ENCODE data around the gene COLEC12. TPM values are rescaled to one million over a fixed set of nuclear protein-coding genes. Genes with fewer than 3 reads are reported as not detected.

The COLEC12 gene
- total and polyA plus RNA-seq, 2 donors (not counting 3 experiments of a cell fraction or from before 2014, with no cell fraction given) = 8.0 to 17.1 TPM

- Histone ChIP-seq H2AFZ (ENCODE audit: low read depth, low read length) (peak overlapping the region; percentile 62), H3K36me3 (ENCODE audit: control insufficient read depth in 2 of 2, extremely low read depth in 1 of 2, insufficient read depth in 2 of 2, low read length in 2 of 2) (no peaks in the 10 kb centered on the region), H3K9ac (replicated peaks; ENCODE audit: extremely low read depth, insufficient read depth, low read length) (peak overlapping the region; percentile 38), H3K79me2 (ENCODE audit: control insufficient read depth, insufficient read depth, low read length) (no peaks in the 10 kb centered on the region), H3K4me1 (ENCODE audit: control insufficient read depth, extremely low read depth, insufficient read depth, low read length) (peaks cover 35% of the 10 kb centered on the region), H4K20me1 (replicated peaks; ENCODE audit: control insufficient read depth, extremely low read depth, insufficient read depth, low read length) (no peaks in the 10 kb centered on the region), H3K4me2 (ENCODE audit: insufficient read depth, low read length) (peak overlapping the region; percentile 92), H3K27me3 (ENCODE audit: control insufficient read depth in 2 of 2, insufficient read depth in 2 of 2, low read length in 2 of 2) (no peaks in the 10 kb centered on the region), H3K4me3 (replicated peaks in 1 of 3; ENCODE audit: insufficient read depth in 1 of 3, low read depth in 1 of 3, low read length in 3 of 3) (peak overlapping the region in 1 of 3 experiments; percentile 23), H3K9me3 (replicated peaks; ENCODE audit: control insufficient read depth, insufficient read depth, low read length) (no peaks in the 10 kb centered on the region), H3K27ac (ENCODE audit: insufficient read depth, low read depth, low read length) (peak overlapping the region; percentile 82), H3K9me1 (replicated peaks; ENCODE audit: control insufficient read depth, extremely low read depth, insufficient read depth, low read length) (no peaks in the 10 kb centered on the region)
- DNase-seq (ENCODE audit: low read depth, low spot score) (no peak), FAIRE-seq (peak; percentile 40)
- dilution Hi-C loops (cut with MboI; ENCODE audit: extremely low pct_ligation_motif_present, low sequenced_read_pairs) = no loop called here
- intact Hi-C loops (cut with micrococcal nuclease) = loop anchor here (5.0 kb wide), 1 partner anchor 248 kb away; the partner anchor contains the start of gene THOC1
- BruUV-seq (replicated peaks) = no TSS peak
- ChIA-PET POLR2A (no interaction called here), CTCF (interaction anchor here (1.6 kb wide), 1 partner anchor 12 kb away, joined by 3 read pairs; no protein-coding TSS in a partner anchor)
- no peak for TF ChIP-seq EZH2 (IDR thresholded peaks at IDR 0.05; ENCODE audit: borderline replicate concordance, low read depth, low read length, severe bottlenecking)
- TF ChIP-seq GATA2 (IDR thresholded peaks at IDR 0.05; ENCODE audit: insufficient read depth, insufficient read length, low read depth, low read length) = no peak
- TF ChIP-seq JUN (IDR thresholded peaks at IDR 0.05; ENCODE audit: borderline replicate concordance, insufficient read depth, insufficient read length, low read depth) = no peak
- TF ChIP-seq, protein P1, sequence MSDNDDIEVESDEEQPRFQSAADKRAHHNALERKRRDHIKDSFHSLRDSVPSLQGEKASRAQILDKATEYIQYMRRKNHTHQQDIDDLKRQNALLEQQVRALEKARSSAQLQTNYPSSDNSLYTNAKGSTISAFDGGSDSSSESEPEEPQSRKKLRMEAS (IDR thresholded peaks at IDR 0.05; ENCODE audit: insufficient read depth, insufficient read length) = no peak
- no peak for TF ChIP-seq POLR2AphosphoS5 (IDR thresholded peaks at IDR 0.05; ENCODE audit: insufficient read depth, low read depth, low read length)
- TF ChIP-seq FOS (IDR thresholded peaks at IDR 0.05; ENCODE audit: borderline replicate concordance, insufficient read depth, low read length) = no peak
- TF ChIP-seq, protein P2, sequence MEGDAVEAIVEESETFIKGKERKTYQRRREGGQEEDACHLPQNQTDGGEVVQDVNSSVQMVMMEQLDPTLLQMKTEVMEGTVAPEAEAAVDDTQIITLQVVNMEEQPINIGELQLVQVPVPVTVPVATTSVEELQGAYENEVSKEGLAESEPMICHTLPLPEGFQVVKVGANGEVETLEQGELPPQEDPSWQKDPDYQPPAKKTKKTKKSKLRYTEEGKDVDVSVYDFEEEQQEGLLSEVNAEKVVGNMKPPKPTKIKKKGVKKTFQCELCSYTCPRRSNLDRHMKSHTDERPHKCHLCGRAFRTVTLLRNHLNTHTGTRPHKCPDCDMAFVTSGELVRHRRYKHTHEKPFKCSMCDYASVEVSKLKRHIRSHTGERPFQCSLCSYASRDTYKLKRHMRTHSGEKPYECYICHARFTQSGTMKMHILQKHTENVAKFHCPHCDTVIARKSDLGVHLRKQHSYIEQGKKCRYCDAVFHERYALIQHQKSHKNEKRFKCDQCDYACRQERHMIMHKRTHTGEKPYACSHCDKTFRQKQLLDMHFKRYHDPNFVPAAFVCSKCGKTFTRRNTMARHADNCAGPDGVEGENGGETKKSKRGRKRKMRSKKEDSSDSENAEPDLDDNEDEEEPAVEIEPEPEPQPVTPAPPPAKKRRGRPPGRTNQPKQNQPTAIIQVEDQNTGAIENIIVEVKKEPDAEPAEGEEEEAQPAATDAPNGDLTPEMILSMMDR (IDR thresholded peaks at IDR 0.05; ENCODE audit: extremely low read depth in 1 of 2, insufficient read depth in 1 of 2, low read depth in 1 of 2, low read length in 2 of 2) = no peak
- TF ChIP-seq POLR2A (IDR thresholded peaks at IDR 0.05; ENCODE audit: low read depth, low read length) = no peak
- TF ChIP-seq MYC (IDR thresholded peaks at IDR 0.05; ENCODE audit: low read depth, low read length) = no peak
Observed at GRCh38 chr18:515156-515815, 14.8 kb upstream of the COLEC12 start.
